Lower leg skin (tissue), 4 donors: ENCODE data around the gene NDUFV1. TPM values are rescaled to one million over a fixed set of nuclear protein-coding genes. Genes with fewer than 3 reads are reported as not detected.
"Not testable (repeated sequence)": the region's sequence is repeated elsewhere in the genome, so short reads cannot be mapped to it uniquely, and the experiment has no call there.

ENCODE experiments used
- DNase-seq, 2 donors: peaks; one replicate each; pipeline ENCODE4 v3.0.0-alpha.2; 2019; ENCODE audit warnings: low spot score in 2 of 2
- H3K4me3 ChIP-seq: fragments of 200-600 bp; sonication (generic); 2 replicates; pipeline ENCODE4 v1.5.1; 2017; ENCODE audit warnings: mild to moderate bottlenecking, low read depth; ENCODE audit not compliant: poor library complexity, severe bottlenecking
- CTCF ChIP-seq, 3 donors: fragments of 450-650 bp; IDR thresholded peaks; one replicate each; pipeline ENCODE4 v1.5.1; 2016; ENCODE audit warnings: antibody characterized with exemption in 3 of 3, mild to moderate bottlenecking in 3 of 3, moderate library complexity in 2 of 3
- POLR2A ChIP-seq, 2 donors: fragments of 450-650 bp; IDR thresholded peaks; one replicate each; pipeline ENCODE4 v1.6.1; 2016 to 2017; ENCODE audit warnings: antibody characterized with exemption in 2 of 2, mild to moderate bottlenecking in 1 of 2, moderate library complexity in 1 of 2
- WGBS, 2 donors: methylation state at CpG; one replicate each; pipeline ENCODE4 v1.1.5; 2018; 5-methylcytosine and 5-hydroxymethylcytosine counted together
- intact Hi-C: fragments of 100-400 bp; cut with DNase I; formaldehyde crosslinking; loops from one replicate; pipeline ENCODE4 v1.15.0; 2023; ENCODE audit warnings: low total_unique reads
- total RNA-seq, 4 donors: library from RNA; depleted of rRNA; stranded (reverse); fragments of >200 nt; gene quantifications; one replicate each; pipeline ENCODE4 v1.1.0, GENCODE V29; 2016

Gene NDUFV1
- total RNA-seq, 4 donors from 2014 or later: 238 to 283 (median 269) TPM

- intact Hi-C loops: no loop called here
- no peak for TF ChIP-seq CTCF (IDR thresholded peaks at IDR 0.05)
- no peak for TF ChIP-seq POLR2A (IDR thresholded peaks at IDR 0.05)
- H3K4me3 ChIP-seq: peak overlapping the region; percentile 68
- WGBS, 2 donors: 7 to 13% methylated on average over 30 to 33 of the region's 33 CpGs
- DNase-seq: peak; percentile 83 to 97
Measured at GRCh38 chr11:67584205-67584880, 22.4 kb upstream of the NDUFV1 start.

DNA sequence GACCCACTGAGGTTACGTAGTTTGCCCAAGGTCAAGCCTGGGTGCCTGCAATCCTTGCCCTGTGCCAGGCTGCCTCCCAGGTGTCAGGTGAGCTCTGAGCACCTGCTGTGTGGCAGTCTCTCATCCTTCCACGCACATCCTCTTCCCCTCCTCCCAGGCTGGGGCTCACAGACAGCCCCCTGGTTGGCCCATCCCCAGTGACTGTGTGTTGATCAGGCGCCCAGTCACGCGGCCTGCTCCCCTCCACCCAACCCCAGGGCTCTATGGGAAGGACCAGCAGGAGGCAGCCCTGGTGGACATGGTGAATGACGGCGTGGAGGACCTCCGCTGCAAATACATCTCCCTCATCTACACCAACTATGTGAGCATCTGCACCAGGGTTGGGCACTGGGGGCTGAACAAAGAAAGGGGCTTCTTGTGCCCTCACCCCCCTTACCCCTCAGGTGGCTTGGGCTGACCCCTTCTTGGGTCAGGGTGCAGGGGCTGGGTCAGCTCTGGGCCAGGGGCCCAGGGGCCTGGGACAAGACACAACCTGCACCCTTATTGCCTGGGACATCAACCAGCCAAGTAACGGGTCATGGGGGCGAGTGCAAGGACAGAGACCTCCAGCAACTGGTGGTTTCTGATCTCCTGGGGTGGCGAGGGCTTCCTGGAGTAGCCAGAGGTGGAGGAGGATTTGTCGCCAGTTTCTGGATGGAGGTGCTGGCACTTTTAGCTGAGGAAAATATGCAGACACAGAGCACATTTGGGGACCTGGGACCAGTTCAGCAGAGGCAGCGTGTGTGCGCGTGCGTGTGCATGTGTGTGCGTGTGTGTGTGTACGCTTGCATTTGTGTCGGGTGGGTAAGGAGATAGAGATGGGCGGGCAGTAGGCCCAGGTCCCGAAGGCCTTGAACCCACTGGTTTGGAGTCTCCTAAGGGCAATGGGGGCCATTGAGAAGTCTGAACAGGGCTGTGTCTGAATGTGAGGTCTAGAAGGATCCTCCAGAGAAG, 21.6 kb upstream of the NDUFV1 start:
- H3K4me3 ChIP-seq: no peak overlapping the region
- TF ChIP-seq POLR2A (IDR thresholded peaks at IDR 0.05) (no peak), CTCF (IDR thresholded peaks at IDR 0.05) (no peak)
- intact Hi-C loops: no loop called here
- peak in 1 of 2 donors; percentile 89 for DNase-seq
- WGBS, 2 donors: 79 to 81% methylated on average over 20 to 21 of the region's 21 CpGs

GRCh38 chr11:67585911-67586310, 20.8 kb upstream of the NDUFV1 start:
- intact Hi-C loops: no loop called here

GRCh38 chr11:67586568-67587250, 20.0 kb upstream of the NDUFV1 start:
- no peak for DNase-seq
- intact Hi-C loops: no loop called here
- TF ChIP-seq CTCF (IDR thresholded peaks at IDR 0.05): no peak
- TF ChIP-seq POLR2A (IDR thresholded peaks at IDR 0.05): no peak
- no peak overlapping the region for H3K4me3 ChIP-seq
- 82 to 92% methylated on average over 4 to 5 of the region's 5 CpGs for WGBS, 2 donors

More at GRCh38 chr11:67585911-67586310, 20.8 kb upstream of the NDUFV1 start:
- WGBS, 2 donors: 90 to 96% methylated on average over 4 of the region's 4 CpGs
- no peak for TF ChIP-seq POLR2A (IDR thresholded peaks at IDR 0.05)
- no peak for TF ChIP-seq CTCF (IDR thresholded peaks at IDR 0.05)
- no peak for DNase-seq
- no peak overlapping the region for H3K4me3 ChIP-seq

DNA sequence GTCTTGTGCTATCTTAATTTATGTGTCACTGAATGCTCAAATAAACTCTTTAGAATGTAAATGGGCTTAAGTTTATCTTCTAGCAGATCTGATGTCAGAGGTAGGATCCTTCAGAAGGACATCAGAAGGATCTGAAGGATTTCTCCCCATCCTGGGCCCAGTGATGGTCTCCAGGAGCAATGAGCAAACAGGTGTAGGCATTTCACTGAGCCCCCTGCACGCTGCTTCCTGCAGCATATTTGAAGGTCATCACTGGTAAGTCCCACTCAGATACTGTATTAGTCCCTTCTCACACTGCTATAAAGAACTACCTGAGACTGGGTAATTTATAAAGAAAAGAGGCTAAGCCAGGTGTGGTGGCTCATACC, 18.6 kb upstream of the NDUFV1 start:
- H3K4me3 ChIP-seq: no peak overlapping the region
- no peak for TF ChIP-seq CTCF (IDR thresholded peaks at IDR 0.05)
- TF ChIP-seq POLR2A (IDR thresholded peaks at IDR 0.05): no peak
- DNase-seq: no peak
- WGBS, 2 donors: 83 to 100% methylated on average over 1 of the region's 1 CpG
- intact Hi-C loops: no loop called here

- DNase-seq, H3K4me3 ChIP-seq, intact Hi-C loops: not testable (repeated sequence)
- 78 to 79% methylated on average over 11 of the region's 11 CpGs for WGBS, 2 donors
Measured at GRCh38 chr11:67588899-67589415, 17.8 kb upstream of the NDUFV1 start.
